GM10847 (cell line): Measurements from ENCODE around the gene LURAP1L.

Experiments used
- POLR2A ChIP-seq: IDR thresholded peaks from 2 replicates; pipeline ENCODE4 v1.6.1; 2011; ENCODE audit not compliant: insufficient read length; ENCODE audit errors: extremely low read depth

Gene LURAP1L

DNA sequence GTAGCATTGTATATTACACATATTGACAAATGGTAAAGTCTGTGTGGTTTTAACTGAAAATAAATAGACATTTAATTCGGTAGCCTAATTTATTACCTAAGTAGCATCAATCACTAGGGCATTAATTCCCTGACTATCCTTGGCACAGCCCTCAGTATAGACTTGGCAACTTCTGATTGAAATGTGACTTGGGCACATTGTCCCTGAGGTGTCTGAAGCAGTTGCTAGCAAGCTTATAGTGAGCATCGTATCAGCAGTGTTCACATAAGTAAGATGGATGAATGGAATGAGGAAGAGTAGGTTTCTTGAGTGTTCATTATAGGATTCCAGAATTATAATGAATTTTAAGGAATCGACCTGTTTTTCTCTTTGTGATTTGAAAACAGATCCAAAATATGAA lies 16.1 kb downstream of the LURAP1L start:
- no peak for TF ChIP-seq POLR2A

DNA sequence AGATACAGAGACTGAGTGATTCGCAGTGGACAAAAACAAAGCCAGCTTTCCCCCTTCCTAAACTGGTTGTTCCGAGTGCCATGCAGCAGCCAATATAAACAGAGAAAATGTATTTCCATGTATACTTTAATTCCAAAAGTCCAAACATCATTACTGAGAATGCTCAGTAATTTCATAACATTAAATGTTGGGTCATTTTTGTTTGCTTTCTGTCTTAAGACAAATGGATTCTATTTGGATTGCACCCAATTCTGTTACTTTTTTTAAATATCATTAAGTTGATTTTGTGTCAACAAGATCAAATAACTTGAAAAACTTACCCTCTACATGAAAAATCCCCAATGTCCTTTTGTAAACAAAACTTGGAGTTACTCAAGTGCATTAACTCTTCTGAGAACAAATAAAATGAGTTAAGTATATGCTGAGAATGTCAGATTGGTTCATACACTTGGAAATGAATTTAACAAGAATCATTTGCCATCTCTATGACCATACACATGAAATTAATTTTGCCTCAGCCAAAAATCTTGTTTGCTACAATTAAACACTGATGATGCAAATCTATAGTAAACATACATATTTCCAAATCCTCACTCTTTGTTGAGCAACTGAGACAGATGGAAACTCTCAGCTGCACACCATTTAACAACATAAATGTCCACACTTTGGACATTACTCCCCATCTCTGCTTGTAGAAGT lies 19.4 kb downstream of the LURAP1L start:
- TF ChIP-seq POLR2A: no peak

DNA sequence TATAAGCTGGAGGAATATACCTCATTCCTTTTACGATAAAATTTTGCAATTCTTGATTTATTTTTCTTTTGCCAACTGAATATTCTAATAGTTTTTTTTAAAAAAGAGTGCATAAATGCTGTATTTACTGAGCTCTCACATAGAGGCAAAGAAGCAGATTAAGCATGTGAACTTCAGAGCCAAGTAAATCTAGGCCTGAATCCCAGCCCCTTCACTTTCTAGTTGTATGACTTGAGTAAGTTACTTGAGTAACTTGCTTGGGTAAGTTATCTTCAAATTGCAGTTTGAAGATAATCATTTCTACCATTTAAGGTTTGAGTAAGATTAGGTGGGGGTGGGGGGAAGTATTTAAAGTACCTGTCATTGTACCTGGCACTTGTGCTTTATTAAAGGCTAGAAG lies 21.8 kb downstream of the LURAP1L start:
- TF ChIP-seq POLR2A: no peak

DNA sequence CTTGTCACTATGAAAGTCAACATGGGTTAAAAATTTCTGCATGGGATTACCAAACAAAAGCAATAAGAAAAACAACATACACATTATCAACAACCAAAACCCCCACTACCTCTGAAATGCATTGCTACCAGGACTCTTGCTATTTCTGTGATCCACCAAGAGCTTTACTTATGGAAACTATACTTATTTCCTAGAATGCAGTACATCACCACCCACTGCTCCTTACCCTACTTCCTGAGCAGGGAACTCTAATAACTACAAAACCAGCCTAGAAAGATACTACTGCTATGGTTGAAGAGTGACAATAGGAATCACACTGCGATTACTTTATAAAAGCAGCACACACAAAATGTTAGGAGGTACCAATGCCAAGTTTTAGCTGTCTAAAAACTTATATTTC lies 22.2 kb downstream of the LURAP1L start:
- TF ChIP-seq POLR2A: no peak

DNA sequence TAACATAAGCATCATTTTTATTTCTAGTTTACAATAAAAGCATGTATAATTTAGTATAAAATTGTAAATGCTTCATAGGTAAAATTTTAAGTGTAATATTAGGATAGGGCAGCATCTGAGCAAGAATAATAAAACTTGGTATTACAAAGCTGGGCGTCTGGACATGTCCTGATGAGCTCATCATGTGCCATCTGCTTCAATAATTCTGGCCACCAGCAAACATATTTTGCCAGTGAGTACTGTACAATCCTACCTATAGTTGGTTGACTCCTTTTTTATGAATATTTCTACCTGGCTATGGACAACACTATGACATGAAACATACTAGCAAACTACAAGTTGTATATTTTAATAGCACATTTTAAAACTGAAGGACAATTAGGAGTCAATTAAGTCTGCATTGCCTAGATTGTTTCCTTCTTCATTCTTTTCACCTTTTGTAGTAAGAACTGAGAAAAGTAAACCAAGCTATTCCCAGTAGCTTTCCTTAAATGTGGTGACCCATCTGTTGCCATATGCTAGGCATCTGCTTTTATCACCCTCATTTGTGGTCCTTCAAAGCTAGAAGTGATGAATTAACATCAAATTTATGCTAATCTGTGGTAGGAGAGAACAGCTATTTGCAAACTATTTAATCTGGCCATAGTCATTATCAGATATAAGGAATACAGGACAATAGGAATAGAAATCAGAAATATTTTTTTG lies 23.4 kb downstream of the LURAP1L start:
- TF ChIP-seq POLR2A: no peak

DNA sequence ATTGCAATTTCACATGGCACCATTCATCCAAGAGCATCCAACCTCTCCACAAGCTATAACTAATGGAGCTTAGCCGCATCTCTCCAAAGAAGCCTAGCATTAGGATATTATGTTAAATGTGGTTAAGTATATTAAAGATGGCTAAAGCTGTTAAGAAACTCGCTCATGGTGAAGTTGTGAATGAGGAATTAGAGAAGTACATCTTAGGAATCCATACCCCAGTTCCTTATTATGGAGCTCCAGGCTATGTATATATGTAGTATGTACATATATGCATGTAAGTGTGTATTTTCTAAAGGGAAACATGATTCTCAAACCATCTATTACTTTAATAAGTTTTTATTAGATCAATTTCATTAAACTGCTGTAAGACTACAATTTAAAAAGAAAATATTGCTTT lies 26.4 kb downstream of the LURAP1L start:
- TF ChIP-seq POLR2A: no peak

DNA sequence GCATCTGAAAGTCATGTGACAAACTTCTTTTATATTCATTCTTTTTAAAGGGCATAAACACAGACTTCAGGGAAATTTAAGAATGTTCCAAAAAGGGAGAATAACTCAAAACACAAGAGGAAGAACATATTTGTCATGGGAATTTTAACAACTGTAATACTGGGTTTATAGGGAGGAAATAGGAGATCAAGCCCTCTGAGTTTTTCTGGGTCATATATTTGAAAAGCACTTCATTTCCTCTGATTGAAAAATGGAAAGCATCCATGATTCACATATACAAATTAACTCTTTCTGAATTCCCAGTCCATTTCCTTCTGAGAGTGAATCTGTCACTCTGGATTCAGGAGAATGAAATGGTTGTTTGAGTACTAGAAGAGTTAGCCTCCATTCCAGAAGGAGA lies 26.8 kb downstream of the LURAP1L start:
- TF ChIP-seq POLR2A: no peak

DNA sequence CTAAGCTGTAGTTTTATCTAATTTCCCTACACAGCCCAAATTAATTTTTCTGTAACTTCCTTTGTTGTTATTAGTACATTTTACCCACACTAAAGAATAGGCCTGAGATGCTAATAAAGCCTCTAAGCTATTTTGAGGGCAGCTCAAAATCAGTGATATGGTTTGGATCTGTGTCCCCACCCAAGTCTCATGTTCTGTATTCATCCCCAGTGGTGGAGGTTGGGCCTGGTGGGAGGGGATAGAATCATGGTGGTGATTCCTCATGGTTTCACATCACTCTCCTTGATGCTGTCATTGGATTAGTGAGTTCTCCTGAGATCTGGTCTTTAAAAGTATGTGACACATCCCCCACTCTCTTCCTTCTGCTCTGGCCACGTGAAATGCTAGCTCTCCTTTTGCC lies 27.3 kb downstream of the LURAP1L start:
- no peak for TF ChIP-seq POLR2A

DNA sequence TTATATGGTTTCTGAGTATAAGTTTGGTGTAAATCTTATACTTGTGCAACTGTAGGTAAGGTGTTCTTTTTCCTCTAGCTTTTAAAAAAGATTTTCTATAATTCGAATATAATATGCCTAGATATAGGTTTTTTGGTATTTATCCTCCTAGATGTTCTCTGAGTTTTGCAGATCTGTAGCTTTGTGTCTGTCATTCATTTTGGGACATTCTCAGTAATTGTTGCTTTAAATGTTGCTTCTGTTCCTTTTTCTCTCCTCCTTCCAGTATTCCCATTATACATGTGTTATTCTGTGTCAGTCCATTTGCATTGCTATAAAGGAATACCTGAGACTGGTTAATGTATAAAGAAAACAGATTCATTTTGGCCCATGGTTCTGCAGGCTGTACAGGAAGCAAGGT lies 33.7 kb downstream of the LURAP1L start:
- TF ChIP-seq POLR2A: no peak

DNA sequence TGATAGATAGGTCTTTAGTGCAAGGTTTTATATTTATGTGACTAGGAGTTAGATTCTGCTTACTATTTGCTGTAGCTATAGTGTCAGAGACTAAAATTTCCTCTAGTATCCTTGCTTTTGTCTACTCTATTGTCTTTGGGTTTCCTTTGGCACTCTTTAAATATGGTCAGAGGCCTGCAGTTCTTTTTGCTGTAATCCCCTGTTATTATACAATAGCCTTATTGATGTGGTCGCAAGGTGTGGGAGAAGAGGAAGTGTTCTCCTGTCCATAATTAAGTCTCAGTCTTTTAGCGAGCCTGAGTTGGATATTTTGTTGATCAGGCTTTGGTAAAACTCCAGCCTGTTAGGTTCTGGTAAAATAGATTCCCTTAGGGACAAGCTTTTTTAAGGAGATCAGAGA lies 34.9 kb downstream of the LURAP1L start:
- TF ChIP-seq POLR2A: no peak

DNA sequence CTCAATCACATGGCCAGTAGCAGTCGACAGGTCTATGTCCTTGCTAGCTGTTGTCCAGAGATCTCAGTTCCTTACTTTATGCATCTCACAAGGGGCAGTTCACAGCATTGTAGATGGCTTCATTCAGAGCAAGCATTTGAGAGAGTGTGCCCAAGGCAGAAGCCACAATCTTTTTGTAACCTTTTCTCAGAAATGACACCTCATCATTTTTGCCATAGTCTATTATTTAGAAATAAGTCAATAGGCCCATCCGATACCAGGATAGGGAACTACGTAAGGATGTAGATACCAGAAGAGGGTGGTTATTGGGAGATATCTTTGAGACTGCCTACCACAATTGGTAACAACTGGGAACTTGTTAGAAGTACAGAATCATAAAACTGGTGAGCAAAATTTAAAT lies 37.1 kb downstream of the LURAP1L start:
- no peak for TF ChIP-seq POLR2A

DNA sequence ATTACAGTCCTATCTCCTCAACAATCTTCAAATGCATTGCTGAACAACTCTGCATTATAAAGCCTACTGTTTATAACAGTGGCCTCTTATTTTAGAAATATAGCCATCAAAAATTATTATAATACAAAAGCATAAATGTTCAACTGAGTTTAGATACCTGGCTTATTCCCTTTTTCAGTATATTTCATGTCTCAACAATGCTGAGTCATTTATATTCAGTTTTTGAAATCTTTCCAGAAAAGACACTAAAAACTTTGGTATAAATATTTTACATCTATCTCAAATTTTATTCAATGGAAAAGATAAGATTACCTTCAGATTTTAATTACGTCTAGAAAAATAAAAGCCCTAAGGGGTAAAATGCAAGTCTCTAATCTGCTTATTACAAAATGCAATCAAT lies 37.9 kb downstream of the LURAP1L start:
- TF ChIP-seq POLR2A: no peak

DNA sequence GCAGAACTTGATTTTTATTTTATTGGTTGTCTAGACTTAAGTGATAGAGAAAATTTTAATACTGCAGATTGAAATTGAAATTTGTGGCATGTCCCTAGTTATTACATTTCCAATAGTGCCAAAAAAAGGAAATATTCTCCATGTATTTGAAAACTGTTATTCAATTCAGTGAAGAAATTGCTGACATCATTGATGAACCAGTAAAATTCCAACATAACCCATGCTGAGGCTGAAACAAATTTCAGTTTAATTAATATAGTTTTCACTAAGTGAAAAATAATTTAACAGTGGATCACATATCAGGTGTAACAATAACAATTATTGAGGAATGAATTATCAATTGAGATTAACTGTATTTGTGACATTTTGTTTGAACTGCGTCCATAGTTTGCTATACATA lies 38.7 kb downstream of the LURAP1L start:
- no peak for TF ChIP-seq POLR2A

DNA sequence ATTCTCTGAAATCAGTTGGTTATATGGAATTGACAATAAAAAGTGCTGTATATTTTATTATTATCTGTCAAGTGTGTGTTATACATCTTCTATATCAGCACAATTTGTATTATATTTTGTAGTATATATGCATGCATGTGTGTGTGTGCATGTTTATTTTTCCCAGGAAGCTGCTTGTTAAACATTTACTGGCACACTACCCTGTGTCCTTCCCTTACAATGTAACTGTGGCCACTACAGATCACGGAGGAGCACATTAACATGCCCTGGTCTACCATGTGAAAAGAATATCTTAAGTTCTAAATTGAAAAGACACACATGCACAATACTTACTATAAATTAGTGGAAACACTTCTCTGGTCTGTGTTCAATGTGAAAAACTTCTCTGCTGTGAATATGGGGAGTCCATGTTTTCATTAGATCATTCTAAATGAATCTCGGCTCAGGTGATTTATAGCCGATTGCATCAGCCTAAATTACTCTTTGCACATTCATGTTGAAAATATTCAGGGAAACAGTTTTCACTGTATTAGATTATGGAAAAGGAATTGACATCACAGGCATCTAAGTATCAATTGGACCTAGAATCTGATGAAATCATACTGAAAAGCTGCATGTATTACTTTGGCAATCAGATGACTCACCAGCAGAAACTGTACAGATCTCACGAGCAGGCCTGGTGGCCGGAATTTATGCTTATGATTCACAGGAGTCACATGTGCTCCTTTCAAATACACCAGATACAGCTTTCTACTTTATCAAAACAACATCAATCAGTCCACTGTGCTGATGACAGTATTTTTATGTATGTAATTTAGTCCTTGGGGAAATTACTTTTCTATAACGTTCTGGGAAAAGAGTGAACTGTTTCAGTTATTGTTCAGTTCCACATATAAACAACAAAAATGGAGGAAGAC lies 39.4 kb downstream of the LURAP1L start:
- no peak for TF ChIP-seq POLR2A

DNA sequence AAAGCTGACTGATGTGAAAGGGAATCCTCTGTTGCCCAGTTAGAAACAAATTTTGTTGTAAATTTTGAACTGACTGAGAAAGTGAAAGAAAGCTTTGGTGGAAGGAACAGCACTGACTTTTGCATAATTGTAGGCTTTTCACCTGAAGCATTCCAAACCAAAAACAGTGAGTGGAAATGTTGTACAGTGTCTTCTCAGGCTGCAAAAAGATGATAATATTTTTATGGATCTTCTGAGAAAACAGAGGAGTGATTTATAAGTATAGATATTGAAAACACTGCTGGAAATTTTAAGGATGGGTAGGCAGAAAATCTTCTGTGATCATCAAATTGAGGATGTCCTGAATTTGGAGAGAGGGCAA lies 40.0 kb downstream of the LURAP1L start:
- TF ChIP-seq POLR2A: no peak

DNA sequence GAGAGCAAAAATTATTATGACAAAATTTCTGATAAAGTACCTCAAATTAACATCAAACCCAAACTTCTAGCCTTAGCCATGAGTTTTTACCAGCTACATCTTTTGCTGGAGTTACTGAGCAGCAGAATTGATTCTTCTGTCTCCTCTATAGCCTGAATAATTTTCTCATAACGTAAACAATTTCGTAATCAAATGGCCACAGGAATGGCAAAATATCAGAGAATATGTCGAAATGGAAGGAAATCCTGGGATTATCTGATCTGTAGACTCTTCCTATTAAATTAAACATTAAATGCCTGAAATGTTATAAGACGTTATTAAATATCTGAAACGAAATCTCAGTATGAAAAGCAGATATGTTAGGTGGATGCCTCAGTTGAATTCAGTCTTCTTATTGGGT lies 41.1 kb downstream of the LURAP1L start:
- TF ChIP-seq POLR2A: no peak

DNA sequence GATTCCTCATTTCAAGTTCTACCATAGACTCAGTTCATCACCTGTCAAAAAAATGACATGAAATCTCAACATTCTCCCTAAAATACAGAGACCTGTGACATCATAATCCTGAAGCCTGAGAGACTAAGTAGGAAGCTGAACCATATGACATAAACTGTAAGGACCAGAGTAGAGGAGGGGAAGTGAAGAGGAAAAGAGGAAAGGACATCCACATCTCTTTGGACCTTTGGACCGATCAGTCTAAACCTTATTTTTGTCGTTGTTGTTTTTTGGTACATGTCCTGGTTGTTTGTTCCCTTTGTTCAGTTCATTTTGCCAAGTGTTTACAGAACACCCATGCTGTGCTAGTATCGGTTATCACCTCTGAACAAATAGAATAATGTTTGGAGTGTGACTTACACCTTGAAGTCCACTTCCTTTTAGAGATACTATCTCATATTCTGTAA lies 41.9 kb downstream of the LURAP1L start:
- TF ChIP-seq POLR2A: no peak

DNA sequence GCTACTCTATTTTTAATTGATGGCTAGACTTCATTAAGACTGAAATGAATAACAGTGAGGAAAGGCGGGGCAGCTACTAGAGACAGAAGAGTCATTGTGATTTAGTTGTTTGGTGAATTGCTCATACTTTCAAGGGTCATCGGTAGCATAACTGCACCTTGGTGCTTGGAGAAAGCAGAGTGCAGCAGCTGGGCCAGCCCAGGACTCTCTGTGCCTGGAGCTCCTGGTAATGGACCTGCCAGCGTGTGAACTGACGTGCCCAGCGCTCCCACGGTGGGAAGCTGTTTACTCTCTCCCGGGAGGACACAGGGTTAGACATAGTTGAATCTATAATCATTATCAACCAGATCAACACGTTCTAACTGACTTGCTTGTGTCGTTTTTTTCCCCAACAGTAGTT lies 42.9 kb downstream of the LURAP1L start:
- no peak for TF ChIP-seq POLR2A
